OCI-LY3 (cell line): Measurements from ENCODE around the gene DEAF1.

Source experiments
- EZH2phosphoT487 ChIP-seq: fragments of 200-600 bp; shearing (Covaris generic); IDR thresholded peaks from 2 replicates; pipeline ENCODE4 v1.6.1; 2018; ENCODE audit warnings: antibody characterized with exemption, mixed run types, low read depth
- TF ChIP-seq, protein P1 (sequence below): fragments of 200-600, 300-600 bp; sonication (generic); IDR thresholded peaks from 2 replicates; pipeline ENCODE4 v1.5.1; 2014; ENCODE audit warnings: antibody characterized with exemption, low read length, low read depth

DNA sequence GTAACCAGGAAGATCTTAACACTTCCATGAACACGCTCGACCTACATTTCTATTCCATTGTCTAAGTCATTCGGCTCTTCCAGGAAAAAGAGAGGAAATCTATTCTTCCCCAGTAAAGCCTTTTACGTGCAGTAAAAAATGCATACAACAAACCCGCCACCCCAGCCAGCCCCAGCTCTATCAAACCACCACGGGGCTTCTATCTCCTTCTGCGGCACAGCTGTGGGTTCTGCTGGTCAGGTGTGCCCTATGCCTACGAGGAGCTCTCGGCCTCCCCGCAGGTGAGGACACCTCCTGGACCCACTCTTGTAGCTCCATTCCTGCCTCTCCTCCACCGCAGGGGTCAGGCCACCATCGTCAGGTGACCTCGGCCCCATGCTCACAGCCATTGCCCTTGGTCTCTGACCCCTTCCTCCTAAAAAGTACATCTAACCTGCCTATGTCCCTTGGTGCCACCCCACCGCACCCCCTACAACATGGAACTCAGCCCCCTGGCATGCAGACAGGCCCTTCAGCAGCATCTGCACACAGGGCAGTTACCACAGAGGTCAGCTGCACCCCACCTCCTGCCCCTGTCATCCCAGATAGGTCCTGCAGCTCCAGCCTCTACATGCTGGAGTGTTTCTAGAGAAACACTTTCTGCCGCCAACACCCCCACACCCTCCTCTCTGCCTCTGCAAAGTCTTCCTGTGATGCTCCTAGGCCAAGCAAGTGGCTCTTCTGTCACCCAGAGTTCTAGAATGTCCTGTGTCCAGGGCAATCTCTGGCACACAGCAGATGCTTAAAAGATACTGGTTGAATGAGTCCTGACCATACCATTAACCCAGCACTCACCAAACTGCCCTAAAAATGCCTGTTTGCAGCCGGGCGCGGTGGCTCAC lies 3.1 kb downstream of the DEAF1 start:
- TF ChIP-seq, protein P1, sequence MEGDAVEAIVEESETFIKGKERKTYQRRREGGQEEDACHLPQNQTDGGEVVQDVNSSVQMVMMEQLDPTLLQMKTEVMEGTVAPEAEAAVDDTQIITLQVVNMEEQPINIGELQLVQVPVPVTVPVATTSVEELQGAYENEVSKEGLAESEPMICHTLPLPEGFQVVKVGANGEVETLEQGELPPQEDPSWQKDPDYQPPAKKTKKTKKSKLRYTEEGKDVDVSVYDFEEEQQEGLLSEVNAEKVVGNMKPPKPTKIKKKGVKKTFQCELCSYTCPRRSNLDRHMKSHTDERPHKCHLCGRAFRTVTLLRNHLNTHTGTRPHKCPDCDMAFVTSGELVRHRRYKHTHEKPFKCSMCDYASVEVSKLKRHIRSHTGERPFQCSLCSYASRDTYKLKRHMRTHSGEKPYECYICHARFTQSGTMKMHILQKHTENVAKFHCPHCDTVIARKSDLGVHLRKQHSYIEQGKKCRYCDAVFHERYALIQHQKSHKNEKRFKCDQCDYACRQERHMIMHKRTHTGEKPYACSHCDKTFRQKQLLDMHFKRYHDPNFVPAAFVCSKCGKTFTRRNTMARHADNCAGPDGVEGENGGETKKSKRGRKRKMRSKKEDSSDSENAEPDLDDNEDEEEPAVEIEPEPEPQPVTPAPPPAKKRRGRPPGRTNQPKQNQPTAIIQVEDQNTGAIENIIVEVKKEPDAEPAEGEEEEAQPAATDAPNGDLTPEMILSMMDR = no peak
- no peak for TF ChIP-seq EZH2phosphoT487
